ENCODE results near the gene GMPR2. TPM values are rescaled to one million over a fixed set of nuclear protein-coding genes. Genes with fewer than 3 reads are reported as not detected.
A peak's percentile ranks its signal among the peaks of the same experiment; 100 is the strongest.

The GMPR2 gene
- total RNA-seq, 1 donor from 2014 or later, result 66.2 TPM

GRCh38 chr14:24186831-24187538 is 45.7 kb upstream of the GMPR2 start:
- no peak overlapping the region for H3K27ac Mint-ChIP-seq (ENCODE audit: unreplicated experiment)
- TF ChIP-seq, protein P1, sequence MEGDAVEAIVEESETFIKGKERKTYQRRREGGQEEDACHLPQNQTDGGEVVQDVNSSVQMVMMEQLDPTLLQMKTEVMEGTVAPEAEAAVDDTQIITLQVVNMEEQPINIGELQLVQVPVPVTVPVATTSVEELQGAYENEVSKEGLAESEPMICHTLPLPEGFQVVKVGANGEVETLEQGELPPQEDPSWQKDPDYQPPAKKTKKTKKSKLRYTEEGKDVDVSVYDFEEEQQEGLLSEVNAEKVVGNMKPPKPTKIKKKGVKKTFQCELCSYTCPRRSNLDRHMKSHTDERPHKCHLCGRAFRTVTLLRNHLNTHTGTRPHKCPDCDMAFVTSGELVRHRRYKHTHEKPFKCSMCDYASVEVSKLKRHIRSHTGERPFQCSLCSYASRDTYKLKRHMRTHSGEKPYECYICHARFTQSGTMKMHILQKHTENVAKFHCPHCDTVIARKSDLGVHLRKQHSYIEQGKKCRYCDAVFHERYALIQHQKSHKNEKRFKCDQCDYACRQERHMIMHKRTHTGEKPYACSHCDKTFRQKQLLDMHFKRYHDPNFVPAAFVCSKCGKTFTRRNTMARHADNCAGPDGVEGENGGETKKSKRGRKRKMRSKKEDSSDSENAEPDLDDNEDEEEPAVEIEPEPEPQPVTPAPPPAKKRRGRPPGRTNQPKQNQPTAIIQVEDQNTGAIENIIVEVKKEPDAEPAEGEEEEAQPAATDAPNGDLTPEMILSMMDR (conservative IDR thresholded peaks at IDR 0.05), result no peak
- peaks cover 3% of the 10 kb centered on the region for H3K27me3 Mint-ChIP-seq (ENCODE audit: low read depth)
- peaks cover 24% of the 10 kb centered on the region for H3K4me1 Mint-ChIP-seq
- no peak for DNase-seq (ENCODE audit: low read depth, low spot score)
- peaks cover 7% of the 10 kb centered on the region for H3K36me3 Mint-ChIP-seq (ENCODE audit: low read depth)
- H3K4me3 Mint-ChIP-seq, result peak overlapping the region; percentile 98
- no peaks in the 10 kb centered on the region for H3K9me3 Mint-ChIP-seq

DNA sequence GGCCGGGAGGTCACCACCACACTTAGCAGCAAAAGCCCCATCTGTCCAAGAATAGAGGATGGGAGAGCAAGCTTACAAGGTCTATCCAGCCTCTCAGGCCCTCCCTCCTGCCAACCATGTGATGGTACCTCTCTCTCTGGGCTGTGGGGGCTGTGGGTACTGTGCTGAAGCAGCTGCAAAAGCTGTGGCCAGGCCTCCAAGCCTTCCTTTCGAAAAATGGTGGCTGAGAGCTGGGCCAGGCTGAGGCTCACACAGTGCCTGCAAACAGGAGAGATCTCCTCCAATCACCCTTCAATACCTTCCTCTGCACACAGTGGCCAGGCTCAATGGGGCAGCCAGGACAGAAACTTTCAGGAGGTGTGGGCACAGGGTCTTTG is 45.2 kb upstream of the GMPR2 start:
- Mint-ChIP-seq H3K4me3 (peak overlapping the region; percentile 98), H3K27me3 (ENCODE audit: low read depth) (peaks cover 3% of the 10 kb centered on the region), H3K27ac (ENCODE audit: unreplicated experiment) (peak overlapping the region; percentile 52), H3K4me1 (peaks cover 29% of the 10 kb centered on the region), H3K36me3 (ENCODE audit: low read depth) (peaks cover 8% of the 10 kb centered on the region), H3K9me3 (no peaks in the 10 kb centered on the region)
- TF ChIP-seq, protein P1 (conservative IDR thresholded peaks at IDR 0.05), result no peak
- no peak for DNase-seq (ENCODE audit: low read depth, low spot score)

DNA sequence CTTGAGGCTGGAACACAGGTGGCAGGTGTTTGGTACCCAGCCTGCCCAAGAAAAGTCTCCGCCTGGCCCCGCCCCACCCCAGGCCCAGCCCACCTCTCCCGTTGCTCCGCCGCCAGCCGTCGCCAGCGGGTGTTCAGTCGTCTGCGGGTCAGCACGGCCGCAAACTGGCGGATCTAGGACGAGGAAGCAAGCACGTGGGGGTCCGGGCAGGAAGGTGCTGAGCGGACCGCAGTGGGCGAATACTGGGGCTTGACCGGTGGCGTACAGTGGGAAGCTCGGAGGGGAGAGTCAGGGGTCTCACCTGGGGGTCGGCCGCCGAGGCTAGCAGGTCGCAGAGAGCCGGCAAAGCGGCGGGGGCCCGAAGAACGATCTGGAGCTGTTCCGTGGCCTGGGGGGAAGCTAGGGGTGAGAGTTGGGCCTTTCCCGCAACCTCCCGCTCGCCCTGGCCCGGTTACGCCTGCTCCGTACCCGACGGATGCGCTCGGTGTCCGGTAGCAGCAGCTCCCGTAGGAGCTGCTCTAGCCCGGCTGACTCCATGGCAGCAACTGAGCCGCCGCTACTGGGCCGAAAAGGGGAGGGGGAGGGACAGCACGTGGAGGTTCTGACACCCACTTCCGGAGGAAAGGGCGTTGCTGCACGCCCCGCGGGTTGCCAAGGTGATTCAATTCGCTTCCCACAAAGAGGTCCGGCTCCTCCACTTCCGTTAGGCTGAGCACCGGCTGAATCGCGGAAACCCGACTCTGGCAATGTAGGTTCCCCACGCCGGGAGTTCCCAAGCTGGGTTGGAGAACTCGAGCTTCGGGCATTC is 44.3 kb upstream of the GMPR2 start, which contains the start of gene IPO4:
Gene IPO4, minus strand, starts transcription at position 566 of the 808 bp plus-strand sequence. Its CDS starts 29 bp downstream, at position 537.
- peak within 1 kb of the TSS; percentile 92 for H3K27ac Mint-ChIP-seq (ENCODE audit: unreplicated experiment)
- DNase-seq (ENCODE audit: low read depth, low spot score), result peak; percentile 86
- TF ChIP-seq, protein P1 (conservative IDR thresholded peaks at IDR 0.05), result no peak
- H3K9me3 Mint-ChIP-seq, result no peaks in the 10 kb centered on the region
- peaks cover 13% of the 10 kb centered on the region for H3K36me3 Mint-ChIP-seq (ENCODE audit: low read depth)
- peaks cover 3% of the 10 kb centered on the region for H3K27me3 Mint-ChIP-seq (ENCODE audit: low read depth)
- peak within 1 kb of the TSS; percentile 98 for H3K4me3 Mint-ChIP-seq
- H3K4me1 Mint-ChIP-seq, result peaks cover 30% of the 10 kb centered on the region

DNA sequence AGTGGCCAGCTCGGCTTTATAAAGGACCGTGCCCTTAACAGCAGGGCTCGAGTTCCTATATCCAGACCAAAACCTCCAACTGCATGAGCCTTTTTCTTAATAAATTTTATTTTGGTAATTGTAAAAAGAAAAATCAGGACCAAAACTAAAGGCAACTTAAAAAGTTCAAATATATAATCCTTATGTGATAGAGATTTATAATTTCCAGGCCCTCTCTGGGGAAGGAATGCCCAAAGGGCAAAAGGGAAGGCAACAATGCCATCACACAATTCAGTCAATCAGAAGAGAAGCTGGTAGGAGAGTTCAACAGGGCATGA is 43.7 kb upstream of the GMPR2 start:
- TF ChIP-seq, protein P1 (conservative IDR thresholded peaks at IDR 0.05), result no peak
- DNase-seq (ENCODE audit: low read depth, low spot score), result no peak
- H3K4me1 Mint-ChIP-seq, result peaks cover 33% of the 10 kb centered on the region
- no peaks in the 10 kb centered on the region for H3K9me3 Mint-ChIP-seq
- H3K27ac Mint-ChIP-seq (ENCODE audit: unreplicated experiment), result peak overlapping the region; percentile 92
- peaks cover 3% of the 10 kb centered on the region for H3K27me3 Mint-ChIP-seq (ENCODE audit: low read depth)
- H3K4me3 Mint-ChIP-seq, result peak overlapping the region; percentile 98
- peaks cover 14% of the 10 kb centered on the region for H3K36me3 Mint-ChIP-seq (ENCODE audit: low read depth)

DNA sequence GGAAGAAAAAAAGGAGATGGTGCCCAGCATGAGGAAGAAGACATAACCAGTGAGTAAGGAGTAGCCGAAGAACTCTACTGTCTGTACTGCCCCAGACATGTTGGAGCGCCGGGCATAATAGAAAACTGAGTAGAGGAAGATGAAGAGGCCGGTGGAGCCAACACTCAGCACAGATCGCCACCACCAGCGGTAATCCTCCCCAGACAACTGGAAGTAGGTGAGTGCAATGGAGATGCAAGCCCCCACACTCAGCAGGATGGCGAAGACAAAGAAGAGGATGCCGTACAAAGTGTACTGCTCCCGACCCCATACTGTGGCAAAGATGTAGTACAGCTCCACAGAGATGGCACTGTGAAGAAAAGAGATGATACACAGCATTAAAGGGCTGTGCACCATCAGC is 43.3 kb upstream of the GMPR2 start:
- TF ChIP-seq, protein P1 (conservative IDR thresholded peaks at IDR 0.05), result no peak
- Mint-ChIP-seq H3K27me3 (ENCODE audit: low read depth) (peaks cover 3% of the 10 kb centered on the region), H3K4me1 (peaks cover 37% of the 10 kb centered on the region), H3K4me3 (peak overlapping the region; percentile 98), H3K36me3 (ENCODE audit: low read depth) (peaks cover 15% of the 10 kb centered on the region), H3K27ac (ENCODE audit: unreplicated experiment) (peak overlapping the region; percentile 9), H3K9me3 (no peaks in the 10 kb centered on the region)
- no peak for DNase-seq (ENCODE audit: low read depth, low spot score)
